Measurements from ENCODE around the gene SLC35B2.

The SLC35B2 gene

GRCh38 chr6:44267252-44267651 lies 9.9 kb upstream of the SLC35B2 start:
- no peak for DNase-seq (ENCODE audit: low read depth)

DNA sequence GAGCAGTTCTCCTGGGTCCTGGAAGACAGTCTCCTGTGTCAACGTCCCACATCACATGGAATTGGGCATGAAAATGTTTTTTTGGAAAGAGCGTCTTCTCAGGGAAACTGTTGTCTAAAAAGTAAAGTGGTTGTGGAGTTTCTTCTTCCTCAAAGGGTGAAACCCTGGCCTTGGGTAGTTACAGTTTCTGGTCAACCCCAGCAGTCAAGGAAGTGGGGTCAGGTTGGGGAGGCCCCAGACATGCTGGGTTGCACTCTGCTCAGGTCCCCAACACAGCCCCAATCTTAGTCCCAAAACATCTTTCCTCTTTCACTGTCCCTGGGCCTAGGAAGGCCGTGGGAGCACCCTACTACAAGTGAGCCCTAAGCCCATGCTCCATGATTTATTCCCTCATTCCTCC lies 9.0 kb upstream of the SLC35B2 start:
- DNase-seq (ENCODE audit: low read depth): no peak

DNA sequence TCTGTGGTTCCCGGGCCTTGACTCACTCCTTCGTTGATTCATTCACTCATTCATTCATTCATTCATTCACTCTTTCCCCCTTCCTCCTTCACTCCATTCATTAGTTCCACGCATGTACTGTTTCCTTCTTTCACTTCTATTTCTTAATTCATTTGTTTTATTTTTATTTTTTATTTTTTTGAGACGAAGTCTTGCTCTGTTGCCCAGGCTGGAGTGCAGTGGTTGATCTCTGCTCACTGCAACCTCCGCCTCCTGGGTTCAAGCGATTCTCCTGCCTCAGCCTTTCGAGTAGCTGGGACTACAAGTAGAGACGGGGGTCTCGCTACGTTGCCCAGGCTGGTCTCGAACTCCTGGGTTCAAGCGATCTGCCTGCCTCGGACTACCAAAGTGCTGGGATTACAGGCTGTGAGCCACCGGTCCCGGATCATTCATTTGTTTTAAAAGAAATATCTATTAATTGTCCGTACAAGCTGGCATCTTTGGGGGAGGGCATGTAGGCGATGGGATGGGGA lies 8.4 kb upstream of the SLC35B2 start:
- no peak for DNase-seq (ENCODE audit: low read depth)

DNA sequence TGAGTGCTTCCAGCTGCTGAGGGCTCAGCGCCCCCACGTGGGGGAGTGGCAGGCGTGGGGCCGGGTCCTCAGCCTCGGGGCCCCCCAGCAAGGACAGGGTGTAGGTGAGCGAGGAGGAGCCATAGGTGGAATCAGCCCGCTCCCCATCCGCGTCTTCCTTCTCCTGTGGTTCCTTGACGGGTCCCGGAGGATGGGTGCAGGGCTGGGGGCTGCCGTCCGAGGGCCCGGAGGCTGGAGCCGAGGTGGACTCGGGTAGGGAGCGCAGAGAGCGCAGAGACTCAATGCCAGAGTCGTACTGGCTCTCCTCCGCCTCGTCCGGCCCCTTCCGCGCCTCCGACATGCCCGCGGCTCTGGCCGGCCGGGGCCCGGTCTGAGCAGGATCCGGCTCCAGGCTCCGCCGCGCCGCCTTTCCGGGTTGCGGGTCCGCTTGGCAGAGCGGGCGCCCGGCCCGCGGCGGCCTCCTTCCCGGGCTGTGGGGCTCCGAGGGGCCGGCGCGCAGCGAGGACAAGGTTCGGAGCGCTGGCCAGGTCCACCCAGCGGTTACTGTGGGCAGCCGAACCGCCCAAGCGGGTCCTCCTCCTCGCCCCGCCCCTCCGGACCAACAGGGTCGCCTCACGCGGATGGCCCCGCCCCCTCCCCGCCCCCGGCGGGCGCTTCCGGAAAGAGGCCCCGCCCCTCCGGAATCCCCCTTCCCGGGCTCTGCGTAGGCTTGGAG lies 7.8 kb upstream of the SLC35B2 start, which contains the start of gene NFKBIE:
NFKBIE (minus strand) TSS at position 545 of the 715 bp plus-strand sequence; CDS start at position 340, 205 bp downstream.
- DNase-seq (ENCODE audit: low read depth): peak; percentile 97

- no peak for DNase-seq (ENCODE audit: low read depth)
Observed at GRCh38 chr6:44264154-44265006, 7.1 kb upstream of the SLC35B2 start.

GRCh38 chr6:44263354-44264100 lies 6.2 kb upstream of the SLC35B2 start:
- DNase-seq (ENCODE audit: low read depth): no peak

GRCh38 chr6:44262467-44263353 lies 5.4 kb upstream of the SLC35B2 start:
- no peak for DNase-seq (ENCODE audit: low read depth)

DNA sequence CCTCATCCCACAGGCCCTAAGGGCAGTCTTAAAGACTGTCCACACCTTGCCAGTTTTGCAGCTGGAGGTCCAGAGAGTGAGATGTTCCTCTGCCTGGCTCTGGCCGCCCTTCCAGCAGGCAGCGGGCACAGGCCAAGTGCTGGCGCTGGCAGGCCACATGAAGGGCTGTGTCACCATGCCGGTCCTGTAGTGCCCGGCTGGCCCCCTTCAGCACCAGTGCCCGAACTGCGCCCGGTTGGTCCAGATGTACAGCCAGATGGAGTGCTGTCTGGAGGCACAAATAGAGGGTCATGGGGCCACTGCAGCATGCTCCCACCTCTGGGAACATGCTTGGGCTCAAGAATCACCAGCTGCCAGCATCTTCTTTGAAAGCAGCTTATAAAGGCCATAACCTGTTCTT lies 4.3 kb upstream of the SLC35B2 start:
- DNase-seq (ENCODE audit: low read depth): no peak

DNA sequence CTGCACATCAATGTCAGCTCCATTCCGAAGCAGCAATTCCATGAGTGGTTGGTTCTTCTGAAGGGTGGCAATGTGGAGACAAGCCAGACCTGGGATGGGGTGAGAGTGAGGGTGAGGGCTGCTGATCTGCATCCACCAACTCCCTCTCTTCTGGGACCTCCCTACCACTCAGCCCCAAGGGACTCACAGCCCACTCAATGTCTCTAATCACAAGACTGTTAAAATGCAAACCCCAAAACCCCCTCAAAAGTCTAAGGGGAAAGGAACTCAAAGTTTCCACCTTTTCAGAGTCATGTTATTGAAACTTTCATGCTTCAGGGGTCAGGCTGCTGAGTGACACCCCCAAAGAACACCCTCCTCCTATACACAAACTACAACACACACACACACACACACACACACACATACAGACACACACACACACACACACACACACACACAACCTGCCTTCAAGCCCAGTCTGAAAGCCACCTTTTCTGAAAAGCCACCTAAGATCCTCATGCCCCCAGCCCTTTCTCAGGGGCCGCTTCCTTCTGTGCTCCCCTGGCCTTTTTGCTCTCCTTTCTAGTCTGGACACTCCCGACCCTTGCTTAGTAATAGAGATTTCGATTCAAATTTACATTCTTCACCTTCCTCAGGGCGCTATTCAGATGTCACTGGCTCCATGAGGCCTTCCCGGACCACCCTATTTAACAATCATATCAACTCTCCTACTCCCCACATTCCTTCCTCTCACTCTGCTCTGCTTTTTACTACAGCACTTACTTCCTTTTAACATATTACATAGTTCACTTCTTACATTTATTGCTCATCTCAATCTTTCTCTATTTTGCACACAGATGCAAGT lies 3.3 kb upstream of the SLC35B2 start:
- DNase-seq (ENCODE audit: low read depth): no peak

GRCh38 chr6:44260011-44260410 lies 2.7 kb upstream of the SLC35B2 start:
- DNase-seq (ENCODE audit: low read depth): no peak

- no peak for DNase-seq (ENCODE audit: low read depth)
Observed at GRCh38 chr6:44258921-44259320, 1.6 kb upstream of the SLC35B2 start.

GRCh38 chr6:44258325-44258863 lies 1.1 kb upstream of the SLC35B2 start:
- DNase-seq (ENCODE audit: low read depth): no peak

GRCh38 chr6:44257753-44258324 lies 511 bp upstream of the SLC35B2 start:
- no peak for DNase-seq (ENCODE audit: low read depth)

GRCh38 chr6:44256775-44257024 lies 628 bp downstream of the SLC35B2 start:
- DNase-seq (ENCODE audit: low read depth): no peak

- no peak for DNase-seq (ENCODE audit: low read depth)
Observed at GRCh38 chr6:44255871-44256774, 1.2 kb downstream of the SLC35B2 start.

GRCh38 chr6:44255105-44255808 lies 2.1 kb downstream of the SLC35B2 start:
- DNase-seq (ENCODE audit: low read depth): peak; percentile 55

- peak; percentile 39 for DNase-seq (ENCODE audit: low read depth)
Observed at GRCh38 chr6:44254191-44255104, 2.9 kb downstream of the SLC35B2 start.

Measured in activated T-cell treated with anti-CD3 and anti-CD28 coated beads for 48 hours (primary cell).